HCT116 (cell line): ENCODE measurements around the gene ZNF516.

Experiments
- EGR1 ChIP-seq: IDR thresholded peaks from 2 replicates; pipeline ENCODE4 v1.6.1; 2012; ENCODE audit warnings: low read depth
- POLR2AphosphoS5 ChIP-seq: IDR thresholded peaks from 2 replicates; pipeline ENCODE4 v1.6.1; 2011; ENCODE audit warnings: mild to moderate bottlenecking, low read depth, low read length, moderate library complexity
- YY1 ChIP-seq: IDR thresholded peaks from 2 replicates; pipeline ENCODE4 v1.6.1; 2011; ENCODE audit warnings: low read length, low read depth, moderate library complexity, mild to moderate bottlenecking; ENCODE audit not compliant: insufficient replicate concordance; ENCODE audit errors: extremely low read depth
- TF ChIP-seq, protein P1 (sequence below), 3 experiments: fragments of 200-600 bp in 1 of 3; sonication (generic) in 1 of 3; IDR thresholded peaks in 2 of 3; conservative IDR thresholded peaks in 1 of 3; 2 replicates each; pipeline ENCODE4 v1.5.1; 2012 to 2017; ENCODE audit warnings: low read depth in 2 of 3, low read length in 2 of 3, antibody characterized with exemption in 1 of 3, borderline replicate concordance in 1 of 3, control low read depth in 1 of 3, mild to moderate bottlenecking in 1 of 3, mixed read lengths in 1 of 3, mixed run types in 1 of 3, moderate library complexity in 1 of 3; ENCODE audit not compliant: insufficient read depth in 1 of 3
- TF ChIP-seq, protein P2 (sequence below): IDR thresholded peaks from 2 replicates; pipeline ENCODE4 v1.6.1; 2012

DNA sequence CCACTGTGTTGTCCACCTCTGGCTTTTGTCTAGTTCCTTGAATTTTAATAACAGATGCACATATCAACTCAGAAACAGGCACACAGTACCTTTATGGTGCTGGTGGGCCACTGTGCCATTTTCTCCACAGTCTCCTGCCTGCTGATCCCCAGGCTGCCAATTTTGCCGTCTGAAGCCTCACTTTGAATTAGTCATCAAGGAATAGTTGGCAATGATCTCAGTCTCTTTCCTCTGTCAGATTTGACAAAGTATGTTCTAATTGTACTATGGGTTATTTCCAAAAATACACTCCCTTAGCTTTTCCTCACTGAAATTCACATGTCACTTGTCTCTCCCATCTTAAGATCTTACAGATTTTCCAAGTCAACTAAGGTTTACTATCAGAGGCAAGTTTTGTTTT lies 140.7 kb downstream of the ZNF516 start:
- TF ChIP-seq, protein P1, sequence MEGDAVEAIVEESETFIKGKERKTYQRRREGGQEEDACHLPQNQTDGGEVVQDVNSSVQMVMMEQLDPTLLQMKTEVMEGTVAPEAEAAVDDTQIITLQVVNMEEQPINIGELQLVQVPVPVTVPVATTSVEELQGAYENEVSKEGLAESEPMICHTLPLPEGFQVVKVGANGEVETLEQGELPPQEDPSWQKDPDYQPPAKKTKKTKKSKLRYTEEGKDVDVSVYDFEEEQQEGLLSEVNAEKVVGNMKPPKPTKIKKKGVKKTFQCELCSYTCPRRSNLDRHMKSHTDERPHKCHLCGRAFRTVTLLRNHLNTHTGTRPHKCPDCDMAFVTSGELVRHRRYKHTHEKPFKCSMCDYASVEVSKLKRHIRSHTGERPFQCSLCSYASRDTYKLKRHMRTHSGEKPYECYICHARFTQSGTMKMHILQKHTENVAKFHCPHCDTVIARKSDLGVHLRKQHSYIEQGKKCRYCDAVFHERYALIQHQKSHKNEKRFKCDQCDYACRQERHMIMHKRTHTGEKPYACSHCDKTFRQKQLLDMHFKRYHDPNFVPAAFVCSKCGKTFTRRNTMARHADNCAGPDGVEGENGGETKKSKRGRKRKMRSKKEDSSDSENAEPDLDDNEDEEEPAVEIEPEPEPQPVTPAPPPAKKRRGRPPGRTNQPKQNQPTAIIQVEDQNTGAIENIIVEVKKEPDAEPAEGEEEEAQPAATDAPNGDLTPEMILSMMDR (IDR thresholded peaks at IDR 0.05 in 2 of 3, conservative IDR thresholded peaks at IDR 0.05 in 1 of 3; ENCODE audit: borderline replicate concordance in 1 of 3, insufficient read depth in 1 of 3, low read depth in 2 of 3, low read length in 2 of 3), result no peak
- TF ChIP-seq YY1, result no peak
- TF ChIP-seq POLR2AphosphoS5, result no peak
- TF ChIP-seq EGR1, result no peak
- TF ChIP-seq, protein P2, sequence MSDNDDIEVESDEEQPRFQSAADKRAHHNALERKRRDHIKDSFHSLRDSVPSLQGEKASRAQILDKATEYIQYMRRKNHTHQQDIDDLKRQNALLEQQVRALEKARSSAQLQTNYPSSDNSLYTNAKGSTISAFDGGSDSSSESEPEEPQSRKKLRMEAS, result no peak
